Right cardiac atrium (tissue), 5 donors: ENCODE measurements around the gene TBC1D26. TPM values are rescaled to one million over a fixed set of nuclear protein-coding genes. Genes with fewer than 3 reads are reported as not detected.
"Not testable (repeated sequence)": the region's sequence is repeated elsewhere in the genome, so short reads cannot be mapped to it uniquely, and the experiment has no call there.

Experiments
- ATAC-seq, 2 donors: fragments of 200-7000 bp; cut with Tn5 transposase; one replicate each; pipeline versions ENCODE4 v1.8.0 to v1.9.1; 2020; ENCODE audit warnings: moderate library complexity in 2 of 2, mild to moderate bottlenecking in 1 of 2
- DNase-seq, 3 donors: peaks; one replicate each; pipeline ENCODE4 v3.0.0-alpha.2; 2020
- H3K27ac ChIP-seq: one replicate; pipeline ENCODE4 v1.5.1; 2013; ENCODE audit warnings: mild to moderate bottlenecking, low read length, control low read depth, moderate library complexity
- H3K27me3 ChIP-seq: one replicate; pipeline ENCODE4 v1.6.1; 2013; ENCODE audit not compliant: control insufficient read depth, insufficient read depth
- H3K4me1 ChIP-seq: one replicate; pipeline ENCODE4 v1.6.1; 2013; ENCODE audit warnings: low read length; ENCODE audit not compliant: control insufficient read depth, insufficient read depth
- H3K4me3 ChIP-seq: one replicate; pipeline ENCODE4 v1.5.1; 2013; ENCODE audit warnings: low read length, control low read depth
- H3K9me3 ChIP-seq: one replicate; pipeline ENCODE4 v1.6.1; 2013; ENCODE audit warnings: low read length; ENCODE audit not compliant: control insufficient read depth
- WGBS: extraction: QIAGEN DNeasy Blood & Tissue Kit; methylation state at CpG from one replicate; pipeline ENCODE4 v1.1.7; 2013; 5-methylcytosine and 5-hydroxymethylcytosine counted together
- intact Hi-C, 4 donors: fragments of 100-400 bp; cut with DNase I; formaldehyde crosslinking; loops; one replicate each; pipeline versions ENCODE4 v1.11.0 to v1.14.0; 2022 to 2023
- polyA plus RNA-seq: library from polyadenylated mRNA; stranded (reverse); fragments of 200-250 nt; gene quantifications from one replicate; pipeline ENCODE4 v1.2.3, GENCODE V29; 2013
- total RNA-seq, 4 donors: library from RNA; stranded (reverse); fragmentation: NEBNext Ultra II Directional; extraction: Animal tissue kit (Norgen Biotek cat#: 25700); gene quantifications; one replicate each; pipeline ENCODE4 v1.2.1, GENCODE V29; 2021
- donor health status: healthy with polysubstance abuse.
- donor health status: DM: no; HTN: yes; CAD: no.
- donor health status: DM: no; HTN: no; CAD: no.
- donor health status: DM: no; HTN: yes; CAD: no; lungs with severe emphysema.
- donor health status: DM: yes; HTN: yes; CAD: no.

Gene TBC1D26
- total and polyA plus RNA-seq, 5 donors: not detected

- DNase-seq (peak; percentile 72 to 91 (median 90)), ATAC-seq (peak; percentile 69 to 79)
These were observed 50.8 kb downstream of the TBC1D26 start for GRCh38 chr17:15782866-15783265.

DNA sequence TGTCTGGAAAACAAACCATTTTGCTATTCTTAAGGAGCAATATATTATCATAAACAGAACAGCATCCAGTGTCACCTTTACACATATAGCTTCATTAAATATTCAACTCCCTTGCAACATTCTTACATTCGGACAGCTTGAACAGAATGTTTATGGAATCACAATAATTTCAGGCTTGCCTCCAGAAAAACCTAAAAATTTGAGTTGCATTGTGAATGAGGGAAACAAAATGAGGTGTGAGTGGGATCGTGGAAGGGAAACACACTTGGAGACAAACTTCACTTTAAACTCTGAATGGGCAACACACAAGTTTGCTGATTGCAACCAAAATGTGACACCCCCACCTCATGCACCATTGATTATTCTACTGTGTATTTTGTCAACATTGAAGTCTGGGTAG is 51.4 kb downstream of the TBC1D26 start:
- DNase-seq (no peak), ATAC-seq (no peak)
- WGBS: 86% methylated on average over 2 of the region's 2 CpGs
- Histone ChIP-seq H3K9me3 (no peaks in the 10 kb centered on the region), H3K27ac (no peak overlapping the region), H3K27me3 (no peaks in the 10 kb centered on the region), H3K4me1 (peaks cover 2% of the 10 kb centered on the region), H3K4me3 (no peak overlapping the region)
- intact Hi-C loops: no loop called here

More at GRCh38 chr17:15782866-15783265, 50.8 kb downstream of the TBC1D26 start:
- Histone ChIP-seq H3K4me1 (peaks cover 2% of the 10 kb centered on the region), H3K4me3 (peak overlapping the region; percentile 81), H3K27ac (peak overlapping the region; percentile 95), H3K27me3 (no peaks in the 10 kb centered on the region), H3K9me3 (no peaks in the 10 kb centered on the region)
- intact Hi-C loops: no loop called here
- WGBS: 4% methylated on average over 32 of the region's 32 CpGs

- not testable (repeated sequence) for H3K27ac ChIP-seq
- WGBS: 88% methylated on average over 2 of the region's 2 CpGs
These were observed 52.3 kb downstream of the TBC1D26 start for GRCh38 chr17:15784351-15784750.

DNA sequence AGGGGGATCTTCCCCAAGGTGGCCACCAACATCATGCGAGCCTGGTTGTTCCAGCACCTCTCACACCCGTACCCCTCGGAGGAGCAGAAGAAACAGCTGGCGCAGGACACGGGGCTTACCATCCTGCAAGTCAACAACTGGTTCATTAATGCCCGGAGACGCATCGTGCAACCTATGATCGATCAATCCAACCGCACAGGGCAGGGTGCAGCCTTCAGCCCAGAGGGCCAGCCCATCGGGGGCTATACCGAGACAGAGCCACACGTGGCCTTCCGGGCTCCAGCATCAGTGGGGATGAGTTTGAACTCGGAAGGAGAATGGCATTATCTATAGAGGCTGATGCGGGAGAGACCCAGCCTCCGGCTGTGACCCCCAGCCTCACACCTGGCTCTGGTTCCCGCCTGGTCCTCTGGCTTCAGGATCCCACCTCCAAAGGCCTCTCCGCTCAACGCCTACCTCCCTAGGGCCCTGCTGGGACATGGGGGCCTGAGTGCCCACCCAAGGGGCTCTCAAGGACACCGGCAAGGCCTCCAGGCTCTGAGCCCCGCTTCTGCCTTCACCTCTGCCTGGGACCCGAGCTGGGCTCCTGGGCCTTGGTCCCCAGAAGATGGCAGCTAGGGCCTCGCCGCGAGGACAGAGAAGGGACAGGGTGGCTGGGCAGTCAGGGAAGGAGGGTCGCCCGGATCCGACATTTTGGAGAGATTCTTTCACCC is 55.4 kb downstream of the TBC1D26 start:
- intact Hi-C loops, H3K4me3 ChIP-seq, H3K4me1 ChIP-seq, H3K27me3 ChIP-seq, H3K9me3 ChIP-seq, H3K27ac ChIP-seq: not testable (repeated sequence)
- DNase-seq (peak in 2 of 3 donors; percentile 41 to 51), ATAC-seq (peak; percentile 13 to 29)
- 92% methylated on average over 29 of the region's 29 CpGs for WGBS

More at GRCh38 chr17:15784351-15784750, 52.3 kb downstream of the TBC1D26 start:
- DNase-seq: peak; percentile 40 to 75 (median 66)
- ATAC-seq, H3K4me3 ChIP-seq, H3K27me3 ChIP-seq, H3K9me3 ChIP-seq, H3K4me1 ChIP-seq, intact Hi-C loops: not testable (repeated sequence)

- no CpG with 5 or more reads among the region's 2 CpGs for WGBS
- H3K4me1 ChIP-seq, DNase-seq, H3K27ac ChIP-seq, intact Hi-C loops, H3K4me3 ChIP-seq, ATAC-seq, H3K27me3 ChIP-seq, H3K9me3 ChIP-seq: not testable (repeated sequence)
These were observed 56.3 kb downstream of the TBC1D26 start for GRCh38 chr17:15788365-15788764.

Other genes starting within 250 kb of the TBC1D26 start
- gene TVP23C, start 168.8 kb upstream of the TBC1D26 start, total RNA-seq: 1 to 10 TPM; 5.4 to 9.0 (median 6.8) TPM
- gene TVP23C, start 168.8 kb upstream of the TBC1D26 start, polyA plus RNA-seq: 3.5 TPM
- 1 to 10 TPM in 1 of 4 donors, under 1 TPM in 3; 0.40 to 1.1 (median 0.54) TPM for gene FBXW10B, start 112.6 kb upstream of the TBC1D26 start, total RNA-seq
- gene FBXW10B, start 112.6 kb upstream of the TBC1D26 start, polyA plus RNA-seq: 0.70 TPM
- gene TRIM16, start 48.0 kb upstream of the TBC1D26 start, total RNA-seq: 10 to 100 TPM; 19.6 to 42.0 (median 33.0) TPM
- 17.9 TPM for gene TRIM16, start 48.0 kb upstream of the TBC1D26 start, polyA plus RNA-seq
- 10 to 100 TPM; 17.0 to 25.4 (median 19.4) TPM for gene ZNF286A, start 32.5 kb upstream of the TBC1D26 start, total RNA-seq
- 13.0 TPM for gene ZNF286A, start 32.5 kb upstream of the TBC1D26 start, polyA plus RNA-seq
- gene ADORA2B, start 212.8 kb downstream of the TBC1D26 start, total RNA-seq: under 1 TPM; 0.28 to 0.64 (median 0.42) TPM
- gene ADORA2B, start 212.8 kb downstream of the TBC1D26 start, polyA plus RNA-seq: 0.38 TPM